ENCODE measurements around the gene ANKRD11.

DNA sequence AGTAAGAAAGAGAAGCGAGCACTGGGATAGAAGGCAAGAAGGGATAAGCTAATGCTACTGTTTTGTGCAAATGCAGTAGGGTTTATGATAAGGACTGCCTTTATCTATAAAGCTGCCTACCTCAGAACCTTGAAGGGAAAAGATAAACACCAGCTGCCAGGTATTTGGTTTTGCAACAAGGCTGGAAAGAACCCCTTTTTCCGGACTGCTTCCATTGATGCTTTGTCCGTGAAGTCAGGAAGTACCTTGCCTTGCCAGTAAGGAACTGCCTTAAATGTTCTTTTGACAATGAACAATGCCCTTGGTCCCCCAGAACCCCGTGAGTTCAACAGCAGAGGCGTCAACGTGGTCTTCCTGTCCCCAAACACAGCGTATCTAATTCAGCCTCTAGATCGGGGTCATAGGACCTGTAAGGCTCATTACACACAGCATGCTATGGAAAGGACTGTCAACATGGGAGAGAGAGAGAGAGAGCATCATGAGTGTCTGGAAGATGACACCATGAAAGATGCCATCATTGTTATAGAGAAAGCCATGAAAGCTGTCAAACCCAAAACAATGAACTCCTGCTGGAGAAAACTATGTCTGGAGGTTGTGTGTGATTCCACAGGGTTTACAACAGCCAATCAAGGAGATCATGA, 113.4 kb downstream of the ANKRD11 start:
- TF ChIP-seq, protein P1, sequence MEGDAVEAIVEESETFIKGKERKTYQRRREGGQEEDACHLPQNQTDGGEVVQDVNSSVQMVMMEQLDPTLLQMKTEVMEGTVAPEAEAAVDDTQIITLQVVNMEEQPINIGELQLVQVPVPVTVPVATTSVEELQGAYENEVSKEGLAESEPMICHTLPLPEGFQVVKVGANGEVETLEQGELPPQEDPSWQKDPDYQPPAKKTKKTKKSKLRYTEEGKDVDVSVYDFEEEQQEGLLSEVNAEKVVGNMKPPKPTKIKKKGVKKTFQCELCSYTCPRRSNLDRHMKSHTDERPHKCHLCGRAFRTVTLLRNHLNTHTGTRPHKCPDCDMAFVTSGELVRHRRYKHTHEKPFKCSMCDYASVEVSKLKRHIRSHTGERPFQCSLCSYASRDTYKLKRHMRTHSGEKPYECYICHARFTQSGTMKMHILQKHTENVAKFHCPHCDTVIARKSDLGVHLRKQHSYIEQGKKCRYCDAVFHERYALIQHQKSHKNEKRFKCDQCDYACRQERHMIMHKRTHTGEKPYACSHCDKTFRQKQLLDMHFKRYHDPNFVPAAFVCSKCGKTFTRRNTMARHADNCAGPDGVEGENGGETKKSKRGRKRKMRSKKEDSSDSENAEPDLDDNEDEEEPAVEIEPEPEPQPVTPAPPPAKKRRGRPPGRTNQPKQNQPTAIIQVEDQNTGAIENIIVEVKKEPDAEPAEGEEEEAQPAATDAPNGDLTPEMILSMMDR (IDR thresholded peaks at IDR 0.05): no peak
- TF ChIP-seq POLR2A (IDR thresholded peaks at IDR 0.05): no peak
